Left hindlimb (tissue), 1 donor: ENCODE results near the gene KLC1.

Experiments used
- DNase-seq: peaks from one replicate; pipeline ENCODE4 v3.0.0-alpha.2; 2018

The KLC1 gene

GRCh38 chr14:103725001-103725682 lies 96.1 kb downstream of the KLC1 start:
- DNase-seq: no peak

DNA sequence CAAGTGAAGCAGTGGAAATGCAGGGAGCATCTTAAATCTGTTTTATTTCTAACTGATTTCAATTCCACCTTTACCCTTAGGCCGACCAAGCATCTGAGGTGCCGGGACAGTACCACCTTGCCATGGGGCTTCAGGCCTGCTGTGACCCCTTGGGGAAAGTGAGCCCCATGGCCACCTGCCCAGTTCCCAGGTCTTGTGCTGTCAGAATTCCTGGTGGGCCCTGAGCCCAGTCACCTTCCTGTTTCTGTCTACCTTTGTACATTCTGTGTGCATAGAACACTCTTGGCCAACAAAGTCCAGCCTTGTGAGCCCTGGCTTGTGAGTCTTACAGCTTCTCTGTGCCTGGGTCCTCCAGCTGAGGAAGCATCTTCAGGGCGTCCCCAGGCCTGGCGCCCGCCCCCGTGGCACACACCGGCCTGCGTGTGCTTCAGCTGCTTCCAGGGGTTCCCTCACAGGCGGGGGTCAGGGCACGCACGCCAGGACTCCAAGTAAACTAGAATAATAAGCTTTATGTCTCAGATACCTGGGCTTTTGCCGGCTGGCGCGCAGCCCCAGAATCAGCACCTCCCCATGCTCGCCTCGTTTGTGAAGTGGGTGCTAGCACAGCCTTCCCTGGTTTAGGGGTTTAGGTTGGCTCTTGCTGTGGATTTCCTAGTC lies 96.9 kb downstream of the KLC1 start:
- DNase-seq: peak; percentile 20

DNA sequence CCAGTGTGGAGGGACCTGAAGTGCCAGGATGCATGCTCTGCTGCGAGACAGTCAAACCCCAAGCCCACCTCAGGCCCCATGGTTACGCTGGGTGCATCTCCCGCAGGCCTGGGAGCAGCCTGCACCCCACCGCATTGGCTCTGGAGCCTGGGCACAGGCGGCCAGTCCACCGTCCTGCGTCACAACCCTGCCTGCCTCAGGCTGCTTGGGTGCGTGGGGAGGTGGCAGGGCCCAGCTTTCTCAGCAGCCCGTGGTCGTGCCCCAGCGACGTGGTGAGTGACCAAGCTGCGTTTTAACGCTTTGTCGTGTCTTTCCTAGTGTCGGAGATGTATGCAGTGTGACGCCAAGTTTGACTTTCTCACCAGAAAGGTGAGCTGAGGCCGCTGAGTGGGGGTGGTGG lies 97.5 kb downstream of the KLC1 start:
- DNase-seq: no peak

DNA sequence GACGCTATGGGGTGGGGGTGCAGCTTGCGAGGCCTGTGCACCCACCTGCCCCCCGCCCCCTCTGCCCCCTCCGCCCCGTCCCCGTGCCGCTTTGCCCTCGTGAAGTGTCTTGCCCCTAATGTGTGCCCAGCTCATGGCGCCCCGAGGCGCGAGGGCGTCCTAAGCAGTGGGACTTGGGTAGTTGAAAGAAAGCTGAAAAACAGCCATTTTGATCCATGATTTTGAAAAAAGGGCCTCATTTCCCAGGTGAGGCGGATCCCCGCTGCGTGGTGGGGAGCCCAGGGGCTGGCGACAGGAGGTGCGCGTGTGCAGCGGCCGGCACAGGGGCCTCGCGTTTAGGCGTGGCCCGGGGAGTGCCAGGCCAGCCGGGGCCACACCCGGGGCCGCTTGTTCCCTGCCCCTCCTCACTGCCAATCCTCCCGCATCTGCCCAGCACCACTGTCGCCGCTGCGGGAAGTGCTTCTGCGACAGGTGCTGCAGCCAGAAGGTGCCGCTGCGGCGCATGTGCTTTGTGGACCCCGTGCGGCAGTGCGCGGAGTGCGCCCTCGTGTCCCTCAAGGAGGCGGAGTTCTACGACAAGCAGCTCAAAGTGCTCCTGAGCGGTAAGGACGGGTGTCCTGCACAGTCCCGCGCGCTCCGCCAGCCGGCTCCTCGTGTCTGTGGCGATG lies 98.4 kb downstream of the KLC1 start:
- DNase-seq: no peak

DNA sequence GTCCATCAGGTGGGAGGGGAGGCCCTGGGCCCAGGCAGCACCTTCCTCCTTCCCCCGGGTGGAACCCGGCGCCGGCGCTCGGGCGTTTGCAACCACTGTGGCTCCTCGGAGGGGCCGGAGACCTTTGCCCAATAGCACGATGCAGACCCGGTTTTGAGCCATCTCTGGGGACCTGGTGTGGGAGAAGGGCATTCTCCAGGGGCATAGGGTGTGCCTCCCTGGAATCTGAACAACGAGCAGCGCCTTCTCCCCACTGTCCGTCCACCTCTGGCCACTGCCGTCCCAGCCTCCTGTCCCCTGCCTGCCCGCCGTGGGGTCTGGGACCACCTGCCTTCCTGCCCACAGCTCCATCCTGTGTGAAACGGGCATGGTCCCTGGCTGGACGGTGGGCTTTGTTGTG lies 99.1 kb downstream of the KLC1 start:
- DNase-seq: no peak

- DNase-seq: no peak
Observed at GRCh38 chr14:103728721-103729120, 99.7 kb downstream of the KLC1 start.

GRCh38 chr14:103729496-103730448 lies 100.8 kb downstream of the KLC1 start:
- DNase-seq: no peak

- DNase-seq: no peak
Observed at GRCh38 chr14:103730490-103731035, 101.6 kb downstream of the KLC1 start.

- no peak for DNase-seq
Observed at GRCh38 chr14:103731481-103731880, 102.5 kb downstream of the KLC1 start.

GRCh38 chr14:103731916-103732867 lies 103.2 kb downstream of the KLC1 start:
- DNase-seq: no peak

- DNase-seq: no peak
Observed at GRCh38 chr14:103732868-103733620, 104.0 kb downstream of the KLC1 start.

GRCh38 chr14:103733651-103734050 lies 104.6 kb downstream of the KLC1 start:
- no peak for DNase-seq

GRCh38 chr14:103734081-103734888 lies 105.3 kb downstream of the KLC1 start:
- DNase-seq: no peak

DNA sequence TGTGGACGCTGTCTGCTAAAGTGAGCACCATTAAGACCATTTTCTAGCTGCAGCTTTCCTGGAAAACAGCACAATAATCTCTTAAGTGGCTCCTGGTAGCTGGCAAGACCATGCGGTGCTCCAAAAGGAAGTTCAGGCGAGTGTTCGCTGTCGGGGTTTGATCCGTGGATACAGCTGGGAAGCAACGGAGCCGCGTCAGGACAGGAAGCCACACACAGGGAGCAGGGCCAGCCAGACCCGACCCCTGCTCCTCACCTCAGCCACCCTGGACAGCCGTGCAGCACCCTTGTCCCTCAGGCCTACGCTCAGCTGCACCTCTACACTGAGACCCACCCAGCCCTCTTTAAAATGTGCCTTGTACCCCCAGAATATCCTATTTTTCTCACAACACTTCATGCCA lies 106.0 kb downstream of the KLC1 start:
- no peak for DNase-seq

DNA sequence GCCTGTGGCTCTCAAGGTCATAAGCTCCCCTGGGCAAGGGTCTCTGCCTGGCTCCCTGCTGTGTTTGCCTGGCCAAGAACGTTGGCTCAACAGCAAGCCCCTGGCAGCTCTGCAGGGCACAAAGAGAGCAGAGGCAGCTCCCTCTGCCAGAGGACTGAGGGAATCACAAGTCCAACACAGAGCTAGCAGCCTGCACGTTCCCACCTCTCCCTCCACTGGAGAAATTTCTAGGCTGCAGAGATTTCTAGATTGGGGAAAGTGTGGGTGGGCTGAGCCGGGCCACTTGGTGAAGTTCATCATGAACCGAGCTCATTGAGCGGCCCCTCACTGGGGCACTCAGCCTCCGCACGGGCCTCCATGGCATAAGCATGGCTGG lies 106.4 kb downstream of the KLC1 start:
- no peak for DNase-seq

DNA sequence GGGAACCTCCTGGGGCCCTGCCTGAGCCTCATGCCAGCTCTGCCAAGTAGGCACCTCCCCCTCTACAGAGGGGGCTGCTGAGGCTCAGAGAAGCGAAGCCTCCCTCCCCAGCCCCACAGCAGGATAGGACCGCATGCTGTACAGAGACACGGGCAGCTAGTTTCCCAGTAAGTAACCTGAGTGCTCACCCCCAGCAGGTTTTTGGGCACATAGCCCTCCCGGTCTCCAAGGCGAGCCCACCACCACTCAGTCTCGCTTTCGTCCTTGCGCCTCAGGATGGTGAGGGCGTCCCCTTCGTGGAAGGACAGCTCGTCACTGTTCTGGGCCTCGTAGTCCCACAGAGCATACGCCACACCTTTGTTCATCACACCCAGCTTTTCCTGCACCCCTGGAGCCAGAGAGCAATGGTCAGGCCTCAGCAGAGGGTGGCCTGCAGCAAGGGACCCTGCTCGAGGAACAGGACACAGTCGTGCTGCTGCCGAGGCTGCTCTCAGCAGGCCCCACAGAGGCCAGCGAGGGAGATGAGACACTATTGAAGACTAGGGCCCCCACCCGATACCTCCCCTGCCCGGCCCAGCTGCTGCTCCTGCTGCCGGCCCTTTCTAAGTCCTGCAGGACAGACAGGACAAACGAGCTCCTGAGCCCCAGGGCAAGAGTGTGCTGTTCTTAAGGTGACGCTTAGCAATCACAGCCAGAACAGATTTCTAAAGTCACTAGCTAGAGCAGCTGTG lies 107.0 kb downstream of the KLC1 start:
- DNase-seq: no peak

DNA sequence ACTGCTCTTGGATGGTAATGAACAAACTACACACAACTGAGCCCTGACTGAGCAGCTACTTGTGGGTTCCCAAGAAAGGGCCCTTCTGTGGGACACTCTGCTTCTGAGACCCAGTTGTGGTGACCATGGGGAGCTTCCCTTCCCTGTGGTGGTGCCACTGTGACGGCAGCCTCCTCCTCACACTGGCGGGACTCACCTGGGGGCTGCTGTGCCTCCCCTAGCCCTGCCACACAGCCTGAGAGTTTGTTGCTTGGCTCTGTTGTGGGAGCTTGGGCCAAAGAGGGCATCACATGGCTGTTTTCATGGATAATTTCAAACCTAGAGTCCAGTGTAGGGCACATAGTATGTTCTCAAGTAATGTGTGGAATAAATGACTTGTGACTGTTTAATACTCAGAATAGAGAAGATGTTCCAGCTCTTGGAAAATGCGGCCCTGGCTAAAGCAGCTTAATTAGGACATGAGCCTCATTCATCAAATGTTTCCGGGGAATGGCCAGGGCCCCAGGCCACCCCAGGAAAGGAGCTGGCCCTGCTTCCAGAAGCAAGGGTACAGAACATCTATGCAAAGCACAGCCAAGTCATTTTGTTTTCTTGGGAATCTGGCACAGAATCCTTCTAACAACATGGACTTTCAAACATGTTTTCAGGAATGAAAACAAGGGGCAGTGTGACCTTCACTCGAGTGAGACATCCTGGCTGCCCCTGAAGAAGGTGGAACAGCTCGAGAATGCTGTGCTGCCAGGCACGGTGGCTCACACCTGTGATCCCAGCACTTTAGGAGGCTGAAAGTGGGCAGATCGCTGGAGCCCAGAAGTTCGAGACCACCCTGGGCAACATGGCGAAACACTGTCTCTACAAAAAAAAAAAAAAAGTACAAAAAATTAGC lies 107.8 kb downstream of the KLC1 start:
- no peak for DNase-seq

GRCh38 chr14:103737432-103738045 lies 108.5 kb downstream of the KLC1 start:
- no peak for DNase-seq
